Bronchial epithelial cell (primary cell): ENCODE data around the gene CADPS2. TPM values are rescaled to one million over a fixed set of nuclear protein-coding genes. Genes with fewer than 3 reads are reported as not detected.

ENCODE experiments used
- DNase-seq: peaks from one replicate; pipeline ENCODE4 v3.0.0-alpha.2; 2010; ENCODE audit warnings: low read depth
- FAIRE-seq: peaks from 2 replicates; lab custom pipeline; 2011; peaks lifted over from hg19 to GRCh38; lab: Jason Lieb, UNC
- H3K27me3 ChIP-seq: 2 replicates; pipeline ENCODE4 v1.5.1; 2011; ENCODE audit warnings: low read length; ENCODE audit not compliant: control insufficient read depth, insufficient read depth
- H3K36me3 ChIP-seq: 2 replicates; pipeline ENCODE4 v1.5.1; 2011; ENCODE audit warnings: low read length; ENCODE audit not compliant: control insufficient read depth, insufficient read depth
- H3K4me3 ChIP-seq: 2 replicates; pipeline ENCODE4 v1.5.1; 2011; ENCODE audit warnings: mild to moderate bottlenecking, low read depth, low read length, control low read depth
- total RNA-seq: library from RNA; depleted of rRNA; stranded (reverse); fragments of >200 nt; gene quantifications from 2 replicates; pipeline ENCODE4 v1.2.1, GENCODE V29; 2014
- TF ChIP-seq, protein P1 (sequence below): IDR thresholded peaks from 2 replicates; pipeline ENCODE4 v1.5.1; 2011; ENCODE audit warnings: mild to moderate bottlenecking, moderate library complexity, low read length, control low read depth, inconsistent platforms; ENCODE audit not compliant: insufficient read depth, severe bottlenecking

CADPS2 gene
- total RNA-seq, 1 donor from 2014 or later = 4.2 TPM

DNA sequence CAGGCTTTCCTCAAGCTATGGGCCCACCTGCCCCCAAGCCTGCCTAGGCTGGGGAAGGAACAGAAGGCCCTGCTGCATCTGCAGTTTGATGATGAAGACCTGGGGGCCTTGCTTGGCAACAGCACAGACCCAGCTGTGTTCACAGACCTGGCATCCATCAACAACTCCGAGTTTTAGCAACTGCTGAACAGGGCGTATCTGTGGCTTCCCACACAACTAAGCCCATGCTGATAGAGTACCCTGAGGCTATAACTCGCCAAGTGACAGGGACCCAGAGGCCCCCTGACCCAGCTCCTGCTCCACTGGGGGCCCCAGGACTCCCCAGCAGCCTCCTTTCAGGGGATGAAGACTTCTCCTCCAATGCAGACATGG lies 36.3 kb downstream of the CADPS2 start:
- no peak for FAIRE-seq
- TF ChIP-seq, protein P1, sequence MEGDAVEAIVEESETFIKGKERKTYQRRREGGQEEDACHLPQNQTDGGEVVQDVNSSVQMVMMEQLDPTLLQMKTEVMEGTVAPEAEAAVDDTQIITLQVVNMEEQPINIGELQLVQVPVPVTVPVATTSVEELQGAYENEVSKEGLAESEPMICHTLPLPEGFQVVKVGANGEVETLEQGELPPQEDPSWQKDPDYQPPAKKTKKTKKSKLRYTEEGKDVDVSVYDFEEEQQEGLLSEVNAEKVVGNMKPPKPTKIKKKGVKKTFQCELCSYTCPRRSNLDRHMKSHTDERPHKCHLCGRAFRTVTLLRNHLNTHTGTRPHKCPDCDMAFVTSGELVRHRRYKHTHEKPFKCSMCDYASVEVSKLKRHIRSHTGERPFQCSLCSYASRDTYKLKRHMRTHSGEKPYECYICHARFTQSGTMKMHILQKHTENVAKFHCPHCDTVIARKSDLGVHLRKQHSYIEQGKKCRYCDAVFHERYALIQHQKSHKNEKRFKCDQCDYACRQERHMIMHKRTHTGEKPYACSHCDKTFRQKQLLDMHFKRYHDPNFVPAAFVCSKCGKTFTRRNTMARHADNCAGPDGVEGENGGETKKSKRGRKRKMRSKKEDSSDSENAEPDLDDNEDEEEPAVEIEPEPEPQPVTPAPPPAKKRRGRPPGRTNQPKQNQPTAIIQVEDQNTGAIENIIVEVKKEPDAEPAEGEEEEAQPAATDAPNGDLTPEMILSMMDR = no peak
- Histone ChIP-seq H3K27me3 (no peaks in the 10 kb centered on the region), H3K36me3 (no peaks in the 10 kb centered on the region), H3K4me3 (no peak overlapping the region)
- no peak for DNase-seq

- DNase-seq (no peak), FAIRE-seq (no peak)
- H3K27me3 ChIP-seq = no peaks in the 10 kb centered on the region
- H3K36me3 ChIP-seq = no peaks in the 10 kb centered on the region
- TF ChIP-seq, protein P1 = no peak
- H3K4me3 ChIP-seq = no peak overlapping the region
Observed at GRCh38 chr7:122849322-122849956, 36.8 kb downstream of the CADPS2 start.

DNA sequence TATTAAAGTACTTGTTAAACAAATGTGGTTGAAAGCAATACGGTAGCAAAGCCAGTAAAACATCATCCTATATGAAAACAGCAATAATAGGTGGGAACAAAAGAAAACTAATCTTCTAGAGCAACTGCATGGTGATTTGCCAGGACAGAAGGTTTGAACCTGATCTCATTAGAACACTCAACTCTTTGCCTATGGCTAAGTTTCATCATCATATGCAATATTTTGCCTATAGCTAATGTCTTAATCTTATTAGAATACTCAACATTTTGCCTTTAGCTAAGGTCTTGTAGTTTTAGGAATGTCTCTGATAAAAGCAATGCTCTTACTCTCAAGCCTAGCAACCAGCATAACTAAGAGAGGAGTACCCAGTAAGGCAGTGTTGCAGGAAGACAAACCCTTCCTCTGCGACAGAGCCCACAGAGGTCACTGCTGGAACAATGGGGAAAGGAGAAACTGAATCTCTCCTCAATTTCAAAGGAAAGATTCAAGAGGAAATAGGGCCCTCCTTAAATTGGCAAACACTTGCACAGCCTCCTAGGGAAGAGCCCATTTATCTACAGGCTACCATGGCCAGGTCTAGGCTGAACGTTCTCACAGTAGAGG lies 38.3 kb downstream of the CADPS2 start:
- TF ChIP-seq, protein P1 = no peak
- no peak for FAIRE-seq
- DNase-seq = no peak

DNA sequence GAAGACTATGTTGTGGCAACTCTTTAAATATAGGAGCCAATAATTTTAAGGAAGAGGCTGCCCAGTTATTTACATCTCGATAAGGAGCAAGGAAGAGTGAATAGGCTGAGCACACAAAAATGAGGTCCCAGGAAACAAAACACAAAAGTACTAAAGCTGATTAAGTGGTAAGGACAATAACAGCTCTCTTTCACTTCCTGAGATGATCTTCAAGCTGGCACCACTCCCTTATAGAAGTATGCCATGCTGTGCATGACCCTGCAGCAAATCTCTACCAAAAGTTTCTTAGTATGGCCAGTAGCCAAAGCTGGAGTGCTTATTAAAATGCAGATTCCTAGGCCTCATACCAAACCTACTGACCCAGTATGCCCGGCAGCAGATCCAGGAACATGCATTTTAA lies 39.7 kb downstream of the CADPS2 start:
- TF ChIP-seq, protein P1 = no peak
- H3K4me3 ChIP-seq = no peak overlapping the region
- DNase-seq = no peak
- no peaks in the 10 kb centered on the region for H3K27me3 ChIP-seq
- no peak for FAIRE-seq
- no peaks in the 10 kb centered on the region for H3K36me3 ChIP-seq

More for the DNA sequence above, 38.3 kb downstream of the CADPS2 start:
- no peaks in the 10 kb centered on the region for H3K36me3 ChIP-seq
- H3K27me3 ChIP-seq = no peaks in the 10 kb centered on the region
- no peak overlapping the region for H3K4me3 ChIP-seq

GRCh38 chr7:122845286-122845685 lies 41.0 kb downstream of the CADPS2 start:
- TF ChIP-seq, protein P1 = no peak
- FAIRE-seq (no peak), DNase-seq (no peak)
- Histone ChIP-seq H3K4me3 (no peak overlapping the region), H3K36me3 (no peaks in the 10 kb centered on the region), H3K27me3 (no peaks in the 10 kb centered on the region)
